ENCODE results near the gene WDR62. TPM values are rescaled to one million over a fixed set of nuclear protein-coding genes. Genes with fewer than 3 reads are reported as not detected.

WDR62 gene
- total RNA-seq, 1 donor from 2014 or later = 2.4 TPM

- Mint-ChIP-seq H3K4me3 (ENCODE audit: unreplicated experiment) (peak overlapping the region; percentile 99), H3K36me3 (ENCODE audit: low read depth, unreplicated experiment) (peaks cover 24% of the 10 kb centered on the region), H3K27ac (ENCODE audit: unreplicated experiment) (no peak overlapping the region), H3K27me3 (ENCODE audit: low read depth, unreplicated experiment) (no peaks in the 10 kb centered on the region), H3K4me1 (ENCODE audit: low read depth, unreplicated experiment) (peaks cover 11% of the 10 kb centered on the region), H3K9me3 (ENCODE audit: unreplicated experiment) (no peaks in the 10 kb centered on the region)
- Histone ChIP-seq H3K4me1 (ENCODE audit: insufficient read depth, low read length) (peaks cover 12% of the 10 kb centered on the region), H3K27me3 (ENCODE audit: insufficient read depth, low read length) (no peaks in the 10 kb centered on the region), H3K79me2 (ENCODE audit: insufficient read depth, low read length) (peaks cover 40% of the 10 kb centered on the region), H2AFZ (ENCODE audit: low read depth, low read length) (peak overlapping the region; percentile 74), H3K36me3 (ENCODE audit: insufficient read depth, low read length) (peaks cover 7% of the 10 kb centered on the region), H3K9ac (ENCODE audit: low read length) (peak overlapping the region; percentile 71), H3K9me3 (ENCODE audit: insufficient read depth, low read depth, low read length) (no peaks in the 10 kb centered on the region), H3K4me2 (ENCODE audit: low read length) (peak overlapping the region; percentile 88), H3K27ac (ENCODE audit: low read depth, low read length) (no peak overlapping the region), H3K4me3 (ENCODE audit: insufficient read depth, low read depth, low read length) (peak overlapping the region; percentile 62), H4K20me1 (ENCODE audit: insufficient read depth, low read length) (peaks cover 36% of the 10 kb centered on the region)
- DNase-seq (ENCODE audit: low read depth) (no peak), FAIRE-seq (no peak)
- no peak for TF ChIP-seq CTCF (IDR thresholded peaks at IDR 0.05; ENCODE audit: insufficient read depth, low read depth, low read length)
- TF ChIP-seq EZH2 (IDR thresholded peaks at IDR 0.05; ENCODE audit: insufficient read depth, low read length) = no peak
Measured at GRCh38 chr19:36116344-36116637, 61.6 kb downstream of the WDR62 start.

GRCh38 chr19:36120092-36120983, 65.6 kb downstream of the WDR62 start:
- no peaks in the 10 kb centered on the region for H3K27me3 ChIP-seq (ENCODE audit: insufficient read depth, low read length)
- peaks cover 19% of the 10 kb centered on the region for H3K36me3 ChIP-seq (ENCODE audit: insufficient read depth, low read length)
- no peak overlapping the region for H3K4me3 Mint-ChIP-seq (ENCODE audit: unreplicated experiment)
- TF ChIP-seq EZH2 (IDR thresholded peaks at IDR 0.05; ENCODE audit: insufficient read depth, low read length) = no peak
- TF ChIP-seq CTCF (IDR thresholded peaks at IDR 0.05; ENCODE audit: insufficient read depth, low read depth, low read length) = no peak
- no peak overlapping the region for H3K4me3 ChIP-seq (ENCODE audit: insufficient read depth, low read depth, low read length)
- no peak for DNase-seq (ENCODE audit: low read depth)
- H3K9me3 Mint-ChIP-seq (ENCODE audit: unreplicated experiment) = no peaks in the 10 kb centered on the region
- H3K9me3 ChIP-seq (ENCODE audit: insufficient read depth, low read depth, low read length) = no peaks in the 10 kb centered on the region
- H3K9ac ChIP-seq (ENCODE audit: low read length) = no peak overlapping the region
- peaks cover 20% of the 10 kb centered on the region for H3K36me3 Mint-ChIP-seq (ENCODE audit: low read depth, unreplicated experiment)
- H3K4me1 ChIP-seq (ENCODE audit: insufficient read depth, low read length) = peaks cover 7% of the 10 kb centered on the region
- H3K27me3 Mint-ChIP-seq (ENCODE audit: low read depth, unreplicated experiment) = no peaks in the 10 kb centered on the region
- H3K4me2 ChIP-seq (ENCODE audit: low read length) = no peak overlapping the region
- no peak for FAIRE-seq
- H3K27ac Mint-ChIP-seq (ENCODE audit: unreplicated experiment) = no peak overlapping the region
- H2AFZ ChIP-seq (ENCODE audit: low read depth, low read length) = no peak overlapping the region
- no peak overlapping the region for H3K27ac ChIP-seq (ENCODE audit: low read depth, low read length)
- H3K4me1 Mint-ChIP-seq (ENCODE audit: low read depth, unreplicated experiment) = peaks cover 8% of the 10 kb centered on the region
- peaks cover 31% of the 10 kb centered on the region for H4K20me1 ChIP-seq (ENCODE audit: insufficient read depth, low read length)
- H3K79me2 ChIP-seq (ENCODE audit: insufficient read depth, low read length) = peaks cover 31% of the 10 kb centered on the region

GRCh38 chr19:36120984-36121358, 66.3 kb downstream of the WDR62 start:
- no peak overlapping the region for H3K4me2 ChIP-seq (ENCODE audit: low read length)
- DNase-seq (ENCODE audit: low read depth) = no peak
- no peak for TF ChIP-seq CTCF (IDR thresholded peaks at IDR 0.05; ENCODE audit: insufficient read depth, low read depth, low read length)
- no peak for TF ChIP-seq EZH2 (IDR thresholded peaks at IDR 0.05; ENCODE audit: insufficient read depth, low read length)
- H2AFZ ChIP-seq (ENCODE audit: low read depth, low read length) = no peak overlapping the region
- Mint-ChIP-seq H3K4me3 (ENCODE audit: unreplicated experiment) (no peak overlapping the region), H3K4me1 (ENCODE audit: low read depth, unreplicated experiment) (peaks cover 7% of the 10 kb centered on the region), H3K36me3 (ENCODE audit: low read depth, unreplicated experiment) (peaks cover 24% of the 10 kb centered on the region), H3K27ac (ENCODE audit: unreplicated experiment) (no peak overlapping the region), H3K9me3 (ENCODE audit: unreplicated experiment) (no peaks in the 10 kb centered on the region), H3K27me3 (ENCODE audit: low read depth, unreplicated experiment) (no peaks in the 10 kb centered on the region)
- peaks cover 5% of the 10 kb centered on the region for H3K4me1 ChIP-seq (ENCODE audit: insufficient read depth, low read length)
- no peak overlapping the region for H3K9ac ChIP-seq (ENCODE audit: low read length)
- no peaks in the 10 kb centered on the region for H3K9me3 ChIP-seq (ENCODE audit: insufficient read depth, low read depth, low read length)
- no peak for FAIRE-seq
- H3K79me2 ChIP-seq (ENCODE audit: insufficient read depth, low read length) = peaks cover 28% of the 10 kb centered on the region
- H3K27me3 ChIP-seq (ENCODE audit: insufficient read depth, low read length) = no peaks in the 10 kb centered on the region
- no peak overlapping the region for H3K27ac ChIP-seq (ENCODE audit: low read depth, low read length)
- peaks cover 31% of the 10 kb centered on the region for H4K20me1 ChIP-seq (ENCODE audit: insufficient read depth, low read length)
- H3K36me3 ChIP-seq (ENCODE audit: insufficient read depth, low read length) = peaks cover 21% of the 10 kb centered on the region
- H3K4me3 ChIP-seq (ENCODE audit: insufficient read depth, low read depth, low read length) = no peak overlapping the region
